GM18499 (cell line): ENCODE measurements around the gene UBE2C.
"Not testable (repeated sequence)": the region's sequence is repeated elsewhere in the genome, so short reads cannot be mapped to it uniquely, and the experiment has no call there.

Source experiments
- ATAC-seq: cut with Tn5 transposase; IDR thresholded peaks from one replicate; pipeline ENCODE4 v1.9.1; 2021; ENCODE audit warnings: moderate number of reproducible peaks; ENCODE audit not compliant: insufficient read depth, unreplicated experiment

The UBE2C gene

DNA sequence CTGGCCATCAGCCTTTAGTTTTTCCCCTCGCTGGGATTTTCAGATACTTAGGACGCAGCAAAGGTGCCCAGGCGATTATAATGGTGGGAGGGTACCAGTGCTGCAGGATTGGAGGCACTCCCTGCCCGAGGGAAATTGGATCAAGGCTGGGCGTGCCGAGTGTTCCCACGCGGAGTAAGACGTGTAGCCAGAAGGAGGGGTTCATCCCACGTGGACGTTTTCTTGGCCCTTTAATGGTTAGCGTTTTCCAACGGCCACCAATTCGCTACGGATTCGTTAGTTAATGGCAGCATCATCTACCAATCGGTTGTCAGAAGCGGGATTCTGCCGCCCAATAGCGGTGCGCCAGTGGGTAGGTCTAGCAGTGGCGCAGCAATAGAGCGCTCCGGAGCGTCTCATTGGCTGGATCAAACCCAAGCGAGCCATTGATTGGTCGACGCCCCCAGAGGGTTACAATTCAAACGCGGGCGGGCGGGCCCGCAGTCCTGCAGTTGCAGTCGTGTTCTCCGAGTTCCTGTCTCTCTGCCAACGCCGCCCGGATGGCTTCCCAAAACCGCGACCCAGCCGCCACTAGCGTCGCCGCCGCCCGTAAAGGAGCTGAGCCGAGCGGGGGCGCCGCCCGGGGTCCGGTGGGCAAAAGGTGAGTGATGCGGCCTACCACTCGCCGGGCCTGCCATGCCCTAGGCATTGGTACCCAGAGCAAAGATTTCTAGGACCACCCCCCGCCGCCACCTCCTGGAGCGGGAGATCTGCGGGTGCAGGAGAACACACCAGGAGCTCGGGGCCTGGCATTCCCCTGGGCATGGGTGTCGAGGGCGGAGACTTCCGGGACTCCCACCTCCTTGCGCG, at the start of gene UBE2C:
UBE2C (plus strand) TSS at position 488 of the 849 bp plus-strand sequence; CDS start at position 540, 52 bp downstream.
- ATAC-seq = peak; percentile 96

DNA sequence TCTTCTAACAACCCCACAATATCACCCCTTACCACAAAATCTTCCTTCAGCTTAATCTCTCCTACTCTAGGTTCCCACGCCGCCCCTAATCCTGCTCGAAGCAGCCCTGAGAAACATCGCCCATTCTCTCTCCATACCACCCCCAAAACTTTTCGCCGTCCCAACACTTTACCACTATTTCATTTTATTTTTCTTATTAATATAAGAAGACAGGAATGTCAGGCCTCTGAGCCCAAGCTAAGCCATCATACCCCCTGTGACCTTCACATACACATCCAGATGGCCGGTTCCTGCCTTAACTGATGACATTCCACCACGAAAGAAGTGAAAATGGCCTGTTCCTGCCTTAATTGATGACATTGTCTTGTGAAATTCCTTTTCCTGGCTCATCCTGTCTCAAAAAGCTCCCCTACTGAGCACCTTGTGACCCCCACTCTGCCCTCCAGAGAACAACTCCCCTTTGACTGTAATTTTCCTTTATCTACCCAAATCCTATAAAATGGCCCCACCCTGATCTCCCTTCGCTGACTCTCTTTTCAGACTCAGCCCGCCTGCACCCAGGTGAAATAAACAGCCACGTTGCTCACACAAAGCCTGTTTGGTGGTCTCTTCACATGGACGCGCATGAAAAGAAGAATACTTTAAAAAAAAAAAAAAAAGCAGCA, 47.7 kb upstream of the UBE2C start:
- ATAC-seq = not testable (repeated sequence)

DNA sequence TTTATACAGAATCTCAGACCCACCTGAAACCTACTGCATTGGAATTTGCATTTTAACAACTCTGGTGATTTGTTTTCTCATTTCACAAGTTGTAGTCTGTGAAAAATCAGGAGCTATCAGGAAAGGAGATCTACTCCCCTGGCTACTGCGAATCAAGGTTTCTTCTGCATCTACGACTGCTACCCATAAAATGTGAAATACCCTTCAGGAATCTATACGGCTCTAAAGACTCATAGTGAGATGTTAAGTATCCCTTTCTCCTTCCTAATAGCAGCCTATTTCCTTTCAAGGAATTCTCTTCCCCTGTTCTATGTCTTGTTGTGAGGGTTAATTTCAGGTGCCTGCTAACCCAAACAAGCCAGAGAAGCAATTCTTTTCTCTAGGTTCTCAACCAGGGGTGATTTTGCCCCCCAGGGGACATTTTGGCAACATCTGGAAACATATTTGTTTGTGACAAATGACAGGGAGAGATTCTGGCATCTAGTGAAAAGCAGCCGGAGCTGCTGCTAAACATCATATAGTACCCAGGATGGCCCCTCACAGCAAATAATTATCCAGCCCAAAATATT, 47.1 kb upstream of the UBE2C start:
- no peak for ATAC-seq

DNA sequence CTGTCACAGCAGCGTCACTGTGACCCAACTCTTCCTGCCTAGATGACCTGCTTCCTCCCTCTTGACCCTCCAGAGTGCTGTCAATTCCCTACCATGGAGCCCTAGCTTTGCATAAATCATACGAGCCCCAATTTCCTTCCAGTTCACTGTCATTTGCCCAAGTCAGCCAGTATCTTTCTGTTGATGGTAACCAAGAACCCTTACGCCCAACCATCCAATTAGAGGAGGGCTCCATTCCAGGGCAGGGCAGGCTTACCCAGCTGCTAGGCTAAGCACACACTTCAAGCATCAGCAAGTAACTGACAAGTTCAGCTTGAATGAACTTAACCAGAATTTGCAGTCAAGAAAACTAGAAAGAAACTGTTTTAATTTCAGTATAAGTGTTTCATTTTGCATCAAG, 46.5 kb upstream of the UBE2C start:
- ATAC-seq = no peak

DNA sequence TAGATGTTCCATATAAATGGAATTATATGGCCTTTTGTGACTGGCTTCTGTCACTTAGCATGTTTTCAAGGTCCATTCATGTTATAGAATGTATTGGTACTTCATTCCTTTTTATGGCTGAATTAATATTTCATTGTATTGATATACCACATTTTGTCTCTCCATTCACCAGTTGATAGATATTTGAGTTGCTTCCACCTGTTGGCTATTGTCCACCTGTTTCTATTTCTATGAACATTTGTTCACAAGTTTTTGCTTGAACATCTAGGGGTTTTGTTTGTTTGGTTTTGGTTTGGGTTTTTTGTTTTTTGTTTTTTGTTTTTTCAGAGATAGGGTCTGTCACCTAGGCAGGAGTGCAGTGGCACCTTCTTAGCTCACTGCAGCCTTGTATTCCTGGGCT, 44.0 kb upstream of the UBE2C start:
- no peak for ATAC-seq

DNA sequence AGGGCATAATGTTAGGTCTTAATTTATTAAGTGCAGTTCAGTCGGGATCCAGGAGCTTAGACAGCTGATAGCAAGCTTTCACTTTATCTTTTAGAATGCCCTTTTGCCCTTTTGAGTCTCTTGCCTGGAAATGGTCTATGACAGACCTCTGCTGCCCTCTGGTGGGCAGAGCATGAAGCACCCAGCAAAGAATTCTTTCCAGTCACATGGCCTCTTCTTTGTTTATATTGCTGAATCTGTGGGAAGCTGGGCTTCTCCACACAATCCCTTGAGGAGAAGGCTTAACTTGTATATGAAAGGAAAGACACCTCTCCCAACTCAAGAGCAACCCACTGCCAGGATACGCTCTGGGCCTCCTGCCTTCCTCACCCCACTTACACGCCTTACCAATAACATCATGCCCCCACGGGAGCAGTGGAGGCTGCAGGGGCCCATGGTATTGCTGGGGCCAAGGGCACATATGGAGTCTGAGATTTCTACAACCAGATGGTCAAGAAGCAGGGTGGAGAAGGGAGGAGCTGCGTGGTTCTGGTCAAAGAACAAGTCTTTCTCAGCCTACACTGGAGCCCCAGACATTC, 41.2 kb upstream of the UBE2C start:
- no peak for ATAC-seq

DNA sequence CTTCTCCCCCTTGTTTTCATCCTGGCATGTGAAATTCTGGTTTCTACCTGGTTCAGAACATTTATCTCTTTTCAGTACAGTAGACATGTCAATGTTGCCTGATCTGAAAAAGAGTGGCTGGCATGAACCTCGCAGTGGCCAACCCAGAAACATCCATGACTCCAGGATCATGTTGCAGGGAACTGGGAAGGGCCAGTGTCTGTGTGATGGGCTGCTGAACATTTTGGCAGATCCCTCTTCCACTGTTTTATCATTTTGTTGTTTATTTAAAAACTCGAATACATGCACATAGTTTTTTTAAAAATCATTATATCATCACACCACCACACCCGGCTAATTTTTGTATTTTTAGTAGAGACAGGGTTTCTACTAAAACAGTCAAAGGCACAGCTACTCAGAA, 39.8 kb upstream of the UBE2C start:
- no peak for ATAC-seq

DNA sequence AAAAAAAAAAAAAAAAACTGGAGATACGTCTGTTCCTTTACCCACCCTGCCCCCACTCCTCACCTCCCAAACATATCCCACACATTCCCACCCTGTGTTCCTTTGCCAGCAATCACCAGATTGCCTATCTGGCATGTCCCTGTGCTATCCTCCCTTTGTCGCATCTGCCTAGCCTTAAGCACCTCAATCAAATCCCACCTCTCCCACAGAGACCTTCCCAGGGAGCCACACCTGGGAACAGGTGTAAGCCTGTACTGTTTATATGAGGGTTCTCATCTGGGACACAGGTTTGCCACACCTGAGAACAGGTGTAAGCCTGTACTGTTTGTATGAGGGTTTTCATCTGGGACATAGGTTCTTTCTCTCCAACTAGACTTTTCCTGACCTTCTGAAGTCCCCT, 37.5 kb upstream of the UBE2C start:
- ATAC-seq = no peak

DNA sequence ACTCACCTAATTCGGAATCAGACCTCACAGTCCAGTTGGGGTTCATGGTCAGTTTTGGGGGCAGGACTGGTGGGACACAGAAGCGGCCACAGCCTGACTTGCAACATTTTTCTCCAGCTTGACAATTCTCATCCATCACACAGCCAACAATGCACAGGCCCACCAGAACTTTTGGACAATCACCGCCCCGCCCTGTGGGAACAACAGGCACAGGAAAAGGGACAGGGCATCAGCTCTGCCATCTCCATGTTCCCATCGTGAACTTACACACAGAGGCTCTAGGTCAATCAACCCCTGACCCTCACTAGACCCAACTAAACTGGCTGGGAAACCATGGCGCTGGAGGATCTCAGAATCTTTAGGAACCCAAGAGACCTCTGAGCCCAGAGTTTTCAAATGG, 37.0 kb upstream of the UBE2C start:
- no peak for ATAC-seq

DNA sequence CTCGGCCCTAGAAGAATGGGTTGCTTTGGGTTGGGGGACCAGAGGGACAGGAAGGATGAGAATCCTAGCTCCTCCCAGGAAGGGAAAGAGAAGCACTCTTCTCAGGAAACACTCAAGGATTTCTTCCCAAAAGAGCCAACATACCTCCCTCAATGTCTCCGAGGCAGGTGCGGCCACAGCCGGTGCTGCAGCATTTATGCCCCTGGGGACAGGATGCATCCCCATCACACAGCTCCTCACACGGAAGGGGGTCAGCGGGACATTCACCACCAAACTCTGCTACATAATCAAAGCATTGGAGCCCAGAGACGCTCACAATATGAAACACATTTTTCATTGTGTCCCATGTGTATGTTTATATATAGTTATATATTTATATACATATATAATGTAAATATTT, 35.5 kb upstream of the UBE2C start:
- no peak for ATAC-seq

DNA sequence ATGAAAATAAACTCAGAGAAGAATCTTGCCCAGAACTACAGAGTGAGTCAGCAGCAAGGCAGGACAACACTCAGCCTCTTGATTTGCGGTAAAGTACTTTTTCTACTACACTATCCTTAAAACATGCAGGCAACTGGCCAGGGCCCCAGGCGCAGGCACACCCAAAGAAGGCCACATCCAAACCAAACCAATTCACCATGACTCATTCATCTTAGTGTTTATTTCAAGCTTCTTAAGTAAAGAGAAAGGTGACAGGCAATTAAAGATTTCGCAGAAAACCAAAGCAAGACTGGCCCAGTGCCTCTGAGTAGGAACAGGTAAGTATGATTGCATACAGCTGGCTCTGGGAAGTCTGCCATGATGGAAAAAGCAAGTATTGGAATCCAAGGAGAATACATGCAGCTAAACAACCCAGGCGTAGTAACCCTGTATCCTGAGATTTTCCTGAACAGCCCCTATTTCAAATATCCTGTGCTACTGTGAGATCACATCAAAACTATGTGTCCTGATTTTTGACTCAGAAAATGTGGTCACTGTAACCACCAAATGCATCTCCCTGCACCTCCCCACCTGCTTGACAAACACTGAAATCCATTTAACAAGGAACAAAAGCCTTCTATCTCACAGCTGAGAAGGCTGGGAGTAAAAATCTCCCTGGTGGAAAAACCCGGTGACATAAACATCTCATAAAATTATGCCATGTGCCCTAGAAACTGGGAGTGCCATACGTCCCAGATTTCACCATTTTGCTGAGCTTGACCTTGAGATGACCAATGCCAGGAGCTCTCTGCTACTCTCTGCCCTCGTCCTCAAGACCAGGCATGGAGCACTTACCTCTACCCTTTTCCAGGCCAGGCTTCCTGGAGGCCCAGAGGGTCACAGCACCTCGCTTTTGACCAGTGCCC, 33.2 kb upstream of the UBE2C start:
- ATAC-seq = no peak

- ATAC-seq = no peak
Measured at GRCh38 chr20:45780159-45780558, 32.3 kb upstream of the UBE2C start.

DNA sequence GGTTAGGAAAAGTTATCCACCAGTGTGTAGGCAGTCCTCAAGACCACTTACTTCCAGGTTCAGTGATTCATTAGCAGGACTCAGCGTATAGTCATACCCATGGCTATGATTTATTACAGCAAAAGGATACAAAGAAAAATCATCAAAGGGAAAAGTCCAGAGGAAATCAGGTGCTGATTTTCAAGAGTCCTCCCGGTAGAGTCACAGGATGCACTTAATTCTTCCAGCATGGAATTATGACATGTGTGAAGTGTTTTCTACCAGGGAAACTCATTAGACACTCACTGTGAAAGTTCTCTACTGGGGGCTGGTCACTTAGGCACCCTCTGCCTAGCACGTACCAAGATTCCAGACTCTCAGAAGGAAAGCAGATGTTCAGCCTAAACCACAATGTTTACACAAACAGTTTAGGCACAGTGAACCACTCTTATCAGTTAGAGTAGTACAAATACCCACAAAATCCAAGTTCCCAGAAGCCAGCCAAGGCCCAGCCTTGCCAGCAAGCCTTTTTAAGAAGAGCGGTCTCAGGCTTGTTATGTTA, 31.0 kb upstream of the UBE2C start:
- ATAC-seq = no peak

DNA sequence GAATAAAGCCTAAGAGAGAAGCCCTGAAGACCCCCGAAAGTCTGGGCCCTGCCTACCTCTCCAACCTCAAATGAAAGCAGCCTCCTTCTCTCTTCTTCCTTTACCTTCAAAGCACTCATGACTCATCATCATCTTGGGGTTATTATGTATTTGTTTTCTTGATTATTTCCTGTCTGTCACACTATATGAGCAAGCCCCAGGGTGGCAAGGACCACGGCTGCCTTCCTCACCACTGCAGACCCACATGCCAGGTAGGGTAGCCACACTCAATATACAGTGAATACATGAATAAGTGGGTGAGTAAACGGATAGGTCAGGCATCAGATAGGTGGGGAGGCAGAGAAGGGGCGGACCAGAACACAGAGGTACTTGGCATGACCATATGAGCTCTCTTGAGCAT, 29.6 kb upstream of the UBE2C start:
- no peak for ATAC-seq

- ATAC-seq = no peak
Measured at GRCh38 chr20:45783656-45784294, 28.7 kb upstream of the UBE2C start.

GRCh38 chr20:45788351-45788750, 24.1 kb upstream of the UBE2C start:
- no peak for ATAC-seq

DNA sequence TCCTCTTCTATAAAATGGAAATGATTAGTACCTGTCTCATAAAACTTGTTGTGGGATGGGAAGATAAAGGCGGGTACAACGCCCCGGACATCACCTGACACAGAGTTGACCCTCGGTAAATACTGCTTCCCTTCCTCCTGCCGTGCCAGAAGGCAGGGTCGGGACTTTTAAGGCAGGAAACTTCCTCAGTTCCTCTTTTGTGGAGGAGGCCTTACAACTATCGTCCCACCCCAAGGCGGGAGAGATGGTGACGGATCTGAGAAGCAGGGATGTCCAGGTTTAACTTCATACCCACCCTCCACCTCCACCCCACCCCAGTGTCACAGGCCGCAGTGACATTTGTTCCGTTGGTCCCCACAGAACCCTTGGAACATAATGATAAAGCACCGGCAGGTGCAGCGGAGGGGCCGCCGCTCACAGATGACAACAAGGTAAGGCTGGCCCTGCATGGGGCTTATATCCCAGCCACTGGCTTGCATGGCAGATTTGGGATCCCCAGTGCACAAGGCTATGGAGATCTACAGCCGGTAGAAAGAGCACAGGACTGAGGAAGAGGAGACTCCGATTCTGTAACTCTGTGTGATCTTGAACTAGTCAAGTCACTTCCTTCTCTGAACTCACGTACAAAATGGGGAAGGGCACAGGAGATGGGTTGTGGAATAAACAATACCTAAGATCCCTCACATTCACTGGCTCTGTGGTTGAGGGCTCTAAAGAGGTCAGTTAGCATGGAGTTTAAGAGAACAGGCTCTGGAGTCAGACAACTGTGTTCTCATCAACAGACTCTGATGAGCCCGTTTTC, 19.9 kb upstream of the UBE2C start:
- peak; percentile 17 for ATAC-seq

DNA sequence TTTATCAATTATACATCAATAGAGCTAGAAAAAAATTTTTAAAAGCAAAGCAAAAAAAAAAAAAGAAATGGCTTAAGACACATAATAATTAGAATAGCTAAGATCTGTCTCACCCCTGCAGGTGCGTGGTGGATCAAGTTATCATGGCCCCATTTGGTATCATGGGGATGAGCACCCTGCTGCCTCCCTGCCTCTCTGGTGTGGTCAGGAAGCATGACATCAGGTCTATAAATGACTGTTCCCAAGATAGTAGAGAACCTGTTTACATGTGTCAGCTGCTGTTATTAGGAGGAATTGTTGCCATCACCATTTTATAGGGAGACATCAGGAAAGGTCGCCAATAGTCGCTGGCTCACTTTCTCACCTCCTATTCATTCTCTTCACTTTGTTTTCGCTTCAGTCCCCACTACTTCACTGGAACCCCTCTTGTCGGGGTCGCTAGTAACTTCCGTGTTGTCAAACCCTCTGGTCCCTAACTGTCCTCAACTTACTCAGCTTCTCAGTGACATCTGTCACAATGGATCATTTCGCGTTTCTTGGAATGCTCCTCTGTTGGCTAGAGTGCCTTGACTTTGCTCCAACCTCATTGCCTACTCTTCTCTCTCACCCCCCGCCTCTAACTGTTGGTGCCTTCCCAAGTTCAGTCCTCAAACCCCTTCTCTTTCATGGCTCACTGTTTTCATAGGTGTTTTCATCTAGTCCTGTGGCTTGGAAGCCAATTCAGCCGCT, 15.9 kb upstream of the UBE2C start:
- ATAC-seq = no peak
